Measurements from ENCODE around the gene RPH3AL.

Gene RPH3AL

GRCh38 chr17:352421-353212, at the start of gene RPH3AL:
TSS of gene RPH3AL (minus strand) at chr17:352807. CDS start at chr17:327543, 25,264 bp downstream.
- DNase-seq, result no peak

DNA sequence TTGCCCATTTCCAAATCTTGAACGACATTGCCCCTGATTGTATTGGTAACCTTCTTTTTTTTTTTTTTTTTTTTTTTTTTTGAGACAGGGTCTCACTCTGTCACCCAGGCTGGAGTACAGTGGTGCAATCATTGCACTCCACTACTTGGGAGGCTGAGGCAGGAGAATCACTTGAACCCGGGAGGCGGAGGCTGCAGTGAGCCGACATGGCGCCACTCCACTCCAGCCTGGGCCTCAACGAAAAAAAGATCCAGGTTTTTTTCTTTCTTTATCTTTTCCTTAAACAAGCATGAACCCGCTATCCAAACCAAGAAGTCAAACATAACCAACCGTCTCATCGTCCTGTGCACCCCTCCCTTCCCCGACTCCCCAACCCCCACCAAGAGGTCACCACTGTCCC, 47.6 kb upstream of the RPH3AL start:
- no peak for DNase-seq

DNA sequence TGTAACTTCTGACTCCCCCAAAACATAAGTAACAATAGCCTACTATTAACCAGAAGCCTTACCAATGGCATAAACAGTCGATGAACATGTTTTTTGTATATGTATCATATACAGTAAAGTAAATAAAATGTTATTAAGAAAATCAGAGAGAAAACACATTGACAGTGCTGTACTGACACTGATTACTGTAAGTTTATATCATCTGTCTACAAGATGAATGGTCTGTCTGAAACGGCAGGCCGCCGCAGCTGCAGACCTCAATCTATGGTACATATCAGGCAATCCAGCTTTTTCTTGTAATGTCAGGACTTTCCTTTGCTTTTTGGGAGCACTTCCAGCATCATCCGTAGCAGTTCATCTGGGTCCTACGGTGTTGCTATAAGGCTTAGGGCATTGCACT, 44.2 kb upstream of the RPH3AL start:
- no peak for DNase-seq

GRCh38 chr17:395974-396373, 43.4 kb upstream of the RPH3AL start:
- no peak for DNase-seq

GRCh38 chr17:395179-395578, 42.6 kb upstream of the RPH3AL start:
- DNase-seq, result no peak

GRCh38 chr17:394718-395095, 42.1 kb upstream of the RPH3AL start:
- DNase-seq, result no peak

DNA sequence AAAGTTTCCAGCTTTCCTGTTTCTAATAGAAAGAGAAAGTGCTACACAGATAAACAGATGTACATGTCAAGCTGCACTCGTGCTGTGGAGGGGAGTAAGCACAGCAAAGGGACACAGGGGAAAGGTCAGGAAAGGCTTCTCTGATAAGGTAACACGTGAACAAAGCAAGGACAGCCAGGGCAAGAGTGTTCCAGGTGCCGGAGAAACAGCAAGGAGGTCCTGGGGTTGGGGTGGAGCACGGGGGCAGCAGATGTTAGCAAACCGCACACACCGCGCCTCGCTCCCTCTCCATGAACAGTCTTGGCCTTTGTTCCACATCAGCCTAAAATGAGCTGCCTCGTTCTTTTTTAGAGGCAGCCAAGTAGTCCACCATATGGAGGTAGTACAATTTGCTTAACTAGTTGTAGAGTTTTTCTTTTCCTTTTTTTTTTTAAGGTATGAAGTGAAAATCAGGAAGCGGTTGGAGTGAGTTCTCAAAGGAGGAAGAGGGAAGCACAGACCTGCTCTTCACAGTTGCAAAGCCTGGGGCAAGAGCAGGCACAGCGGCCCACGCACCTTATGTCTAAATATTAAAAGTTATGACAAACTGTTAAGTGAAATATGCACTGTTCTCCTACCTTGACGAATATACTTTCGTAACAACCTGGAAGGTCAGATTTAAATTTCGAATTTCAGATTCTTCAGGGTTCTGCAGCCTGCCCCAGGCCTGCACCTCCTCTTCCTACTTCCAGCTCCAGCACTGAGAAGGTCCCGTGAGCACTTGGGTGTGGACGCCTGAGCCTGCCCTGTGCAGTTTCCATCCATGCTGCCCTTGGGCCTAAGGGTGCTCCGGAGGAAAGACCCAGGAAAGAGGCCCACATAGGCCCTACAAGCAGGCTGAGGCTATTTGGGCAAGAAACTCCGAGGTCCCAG, 41.5 kb upstream of the RPH3AL start:
- no peak for DNase-seq

DNA sequence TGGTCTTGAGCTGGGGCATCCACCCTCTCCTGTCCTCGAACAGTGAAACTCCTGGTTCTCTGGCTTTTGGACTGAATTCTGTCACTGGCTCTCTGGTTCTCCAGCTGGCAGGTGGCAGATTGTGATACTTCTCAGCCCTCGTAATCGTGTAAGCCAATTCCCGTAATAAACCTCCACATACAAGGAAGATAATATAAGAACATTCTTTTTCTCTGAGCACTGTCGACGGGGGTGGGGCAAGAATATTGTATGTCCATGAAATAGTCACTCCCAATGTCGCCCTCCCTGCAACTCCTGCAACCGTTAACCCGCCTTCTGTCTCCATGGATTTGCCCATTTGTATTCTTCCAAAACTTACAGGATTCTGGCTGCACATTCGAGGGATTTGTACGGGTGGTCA, 39.2 kb upstream of the RPH3AL start:
- DNase-seq, result no peak

DNA sequence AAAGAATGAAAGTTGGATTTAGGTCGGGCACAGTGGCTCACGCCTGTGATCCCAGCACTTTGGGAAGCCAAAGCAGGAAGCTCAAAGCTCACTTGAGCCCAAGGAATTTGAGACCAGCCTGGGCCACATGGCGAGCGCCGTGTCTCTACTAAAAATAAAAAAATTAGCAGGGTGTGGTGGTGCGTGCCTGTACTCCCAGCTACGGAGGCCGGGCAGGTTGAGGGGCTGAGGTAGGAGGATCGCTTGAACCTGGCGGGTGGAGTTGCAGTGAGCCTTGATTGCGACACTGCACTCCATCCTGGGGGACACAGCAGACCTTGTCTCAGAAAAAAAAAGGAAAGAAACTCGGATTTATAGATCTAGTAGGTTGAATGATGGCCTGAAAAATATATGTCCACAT, 37.4 kb upstream of the RPH3AL start:
- DNase-seq, result no peak

DNA sequence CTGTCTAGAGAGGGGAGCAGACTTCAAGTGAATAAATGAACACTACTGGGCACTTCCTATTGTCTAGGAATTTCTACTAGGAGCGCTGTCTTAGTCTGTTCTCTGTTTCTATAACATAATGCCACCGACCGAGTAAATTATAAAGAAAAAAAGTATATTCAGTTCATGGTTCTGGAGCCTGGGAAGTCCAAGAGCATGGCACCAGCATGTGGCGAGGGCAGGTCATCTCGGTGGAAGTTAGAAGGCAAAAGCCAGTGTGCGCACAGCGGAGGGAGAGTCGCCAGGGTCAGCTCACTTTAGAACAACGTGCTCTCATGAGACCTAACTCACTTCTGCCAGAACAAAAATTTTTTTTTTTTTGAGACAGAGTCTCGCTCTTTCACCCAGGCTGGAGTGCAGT, 35.5 kb upstream of the RPH3AL start:
- no peak for DNase-seq

- peak in 1 of 2 experiments; percentile 48 for DNase-seq
Measured at GRCh38 chr17:386141-386876, 33.7 kb upstream of the RPH3AL start.

DNA sequence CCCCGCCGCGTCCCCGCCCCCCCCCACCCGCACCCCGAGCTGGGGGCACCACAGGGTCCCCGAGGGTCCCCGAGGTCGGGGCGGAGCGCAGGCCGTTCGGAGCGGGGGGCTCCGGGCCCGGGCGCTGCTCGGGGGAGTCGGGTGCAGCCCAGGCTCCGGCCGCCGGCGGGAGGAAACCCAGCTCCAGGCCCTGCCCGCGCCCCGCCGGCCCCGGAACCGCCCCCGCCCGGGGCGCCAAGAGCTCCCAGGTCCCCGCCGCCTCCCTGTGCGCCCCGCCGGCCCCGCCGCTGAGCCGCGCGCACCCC, 33.2 kb upstream of the RPH3AL start:
- no peak for DNase-seq

- DNase-seq, result no peak
Measured at GRCh38 chr17:385178-385835, 32.7 kb upstream of the RPH3AL start.

GRCh38 chr17:384622-385177, 32.1 kb upstream of the RPH3AL start:
- DNase-seq, result no peak

DNA sequence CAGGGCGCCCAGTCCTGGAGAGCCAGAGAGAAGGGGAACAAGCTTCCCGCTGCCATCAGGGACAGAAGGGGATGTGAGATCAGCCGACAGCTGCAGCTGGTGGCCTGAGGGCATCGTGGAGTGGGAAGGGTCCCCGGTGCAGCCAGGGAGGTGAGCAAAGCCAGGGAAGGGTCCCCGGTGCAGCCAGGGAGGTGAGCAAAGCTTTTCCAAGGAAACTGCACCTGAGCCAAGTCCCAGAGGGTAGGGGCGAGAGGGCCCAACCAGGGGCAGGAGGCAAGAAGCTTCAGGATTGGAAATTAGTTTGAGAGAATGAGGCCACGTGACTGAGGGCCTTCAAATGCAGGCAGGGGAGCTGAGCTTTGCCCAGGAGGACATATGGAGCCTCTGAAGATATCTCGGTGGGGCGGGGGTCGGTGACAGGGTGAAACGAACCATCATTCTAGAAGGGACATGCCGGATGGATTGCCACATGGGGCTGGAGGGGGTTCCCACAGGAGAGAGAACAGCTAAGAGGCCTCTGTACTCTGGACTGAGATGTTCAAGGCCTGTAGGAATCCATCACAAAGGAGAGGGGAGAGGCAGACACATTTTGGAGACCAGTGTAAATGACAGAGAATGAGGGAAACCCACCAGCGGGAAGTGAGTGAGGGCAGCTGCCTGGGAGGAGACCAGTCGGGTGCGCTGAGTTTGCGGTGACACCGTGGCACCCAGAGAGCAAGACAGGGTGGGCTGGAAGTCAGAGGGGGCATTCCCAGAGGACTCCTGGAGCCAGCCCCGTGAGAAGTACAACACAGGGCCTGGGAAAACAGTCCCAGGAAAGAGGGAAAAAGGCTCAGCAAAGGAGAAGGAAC, 31.4 kb upstream of the RPH3AL start:
- no peak for DNase-seq

DNA sequence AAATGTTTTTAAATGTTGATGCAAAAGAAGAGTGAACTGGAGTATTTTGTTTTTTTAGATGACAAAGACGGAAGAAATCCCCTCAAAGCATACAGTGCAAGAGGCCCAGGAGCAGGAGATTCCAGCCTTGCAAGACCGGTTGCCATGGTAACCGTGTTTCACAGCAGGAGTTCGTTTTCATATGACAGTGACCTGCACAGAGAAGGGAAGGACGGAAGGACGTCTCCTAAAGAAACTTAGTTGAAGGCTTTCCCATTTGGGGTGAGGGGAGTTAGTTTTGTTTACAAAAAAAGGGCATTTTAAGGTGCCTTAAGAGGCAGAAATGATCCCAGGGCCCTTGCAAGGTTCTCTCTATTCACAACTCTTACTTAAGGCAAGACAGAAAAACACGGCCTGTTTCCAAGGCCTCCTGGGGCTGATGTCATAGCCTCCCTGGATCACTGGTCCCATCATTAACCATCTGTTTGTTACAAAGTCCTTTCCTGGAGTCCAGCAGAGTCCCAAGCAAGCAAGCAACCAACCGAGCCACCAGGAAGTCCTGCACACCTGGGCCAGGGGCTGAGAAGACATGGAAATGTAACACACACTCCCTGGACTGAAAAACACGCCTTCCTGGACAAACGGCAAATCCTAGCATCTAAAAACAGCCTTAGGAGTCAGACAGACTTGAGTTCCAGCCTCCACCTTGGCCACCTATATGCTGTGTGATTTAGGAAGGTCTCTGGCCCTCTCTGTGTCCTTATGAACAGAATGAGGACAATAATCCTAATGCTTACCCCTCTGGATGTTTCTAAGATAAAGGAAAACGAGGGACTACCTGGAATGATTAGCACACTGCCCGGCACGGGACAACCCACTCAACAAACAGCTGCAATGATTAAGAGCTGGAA, 30.3 kb upstream of the RPH3AL start:
- DNase-seq, result no peak

DNA sequence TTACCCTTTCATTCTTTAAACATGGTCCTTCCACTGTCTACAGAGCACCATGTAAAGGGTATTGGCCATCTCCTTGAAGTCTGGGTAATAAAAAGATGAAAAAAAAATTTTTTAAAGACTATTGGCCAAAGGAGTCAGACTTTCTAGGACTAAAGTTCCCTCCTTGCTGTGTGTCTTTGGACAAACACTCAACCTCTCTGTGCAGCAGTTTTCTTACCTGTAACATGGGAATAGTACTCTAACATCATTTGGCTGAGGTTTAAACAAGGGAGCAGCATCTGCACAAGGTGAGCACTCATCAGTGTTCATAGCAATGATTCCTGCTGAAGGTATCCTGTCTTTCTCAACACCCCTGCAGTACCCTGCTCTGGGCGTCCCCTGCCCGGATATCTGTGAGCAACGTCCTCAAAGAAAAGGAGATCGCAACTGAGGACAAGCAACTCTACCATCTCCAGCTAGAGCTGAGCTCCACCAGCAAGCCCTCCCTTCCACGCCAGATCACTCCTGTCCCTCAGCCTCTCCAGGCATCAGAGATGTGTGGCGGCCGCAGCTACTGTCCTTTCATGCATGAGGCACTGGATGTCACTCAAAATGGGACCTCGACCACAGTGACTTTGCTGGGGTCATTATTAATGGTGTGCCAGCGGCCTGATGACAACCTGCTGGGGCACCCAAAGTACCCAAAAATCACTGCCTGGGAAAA, 29.5 kb upstream of the RPH3AL start:
- no peak for DNase-seq

DNA sequence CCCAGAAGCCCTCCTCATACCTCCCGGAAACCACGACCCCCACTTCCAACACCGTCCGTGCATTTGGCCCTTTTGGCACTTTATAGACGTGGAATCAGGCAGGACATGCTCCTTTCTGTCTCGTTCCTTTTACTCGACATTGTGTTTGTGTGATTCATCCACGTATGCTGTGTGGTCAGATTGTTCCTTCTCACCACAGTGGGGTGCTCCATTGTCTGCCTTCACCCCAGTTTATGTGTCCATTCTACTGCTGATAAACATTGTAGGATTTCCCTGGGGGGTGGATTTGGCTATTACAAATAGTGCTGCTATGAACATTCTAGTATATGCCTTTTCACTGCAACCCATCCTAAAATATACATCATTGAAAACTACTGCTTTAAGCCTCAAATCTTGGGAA, 28.9 kb upstream of the RPH3AL start:
- no peak for DNase-seq

DNA sequence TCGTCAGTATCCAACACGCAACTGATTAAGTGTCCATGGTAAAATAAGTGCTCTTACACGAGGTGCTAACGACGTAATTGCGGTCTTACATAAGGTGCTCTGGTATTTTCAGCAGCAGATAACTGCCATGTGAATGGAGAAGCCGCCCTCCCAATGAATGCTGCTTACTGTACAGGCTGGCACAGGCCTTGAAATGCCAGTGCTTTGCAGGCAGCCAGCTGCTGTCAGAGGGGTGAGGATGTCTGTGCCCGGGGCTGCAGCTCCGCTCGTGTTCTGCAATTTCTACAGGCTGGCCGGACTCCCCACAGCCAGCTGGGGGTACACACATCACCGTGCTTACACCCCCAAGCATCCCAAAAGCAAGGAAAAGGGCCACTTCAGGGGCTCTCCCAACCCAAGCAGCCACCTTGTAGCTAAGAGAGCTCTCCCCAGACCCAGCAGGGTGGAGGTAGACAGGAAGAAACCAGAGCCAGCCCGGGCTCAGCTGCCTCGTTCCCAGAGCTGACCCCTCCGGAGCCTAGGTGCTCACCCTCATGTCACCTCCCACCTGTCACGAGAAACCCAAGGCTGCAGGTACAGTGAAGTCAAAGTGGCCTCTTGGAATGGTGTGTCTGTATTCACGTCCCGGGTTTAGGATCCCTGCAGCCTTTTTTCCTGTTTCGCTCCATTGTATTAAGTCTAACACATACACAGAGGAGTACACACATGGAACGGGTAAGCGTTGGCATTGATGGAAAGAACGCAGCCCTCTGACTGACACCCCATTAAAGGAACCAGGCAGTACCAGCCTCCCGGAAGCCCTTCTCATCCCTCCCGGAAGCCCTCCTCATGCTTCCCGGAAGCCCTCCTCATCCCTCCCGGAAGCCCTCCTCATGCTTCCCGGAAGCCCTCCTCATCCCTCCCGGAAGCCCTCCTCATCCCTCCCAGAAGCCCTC, 27.2 kb upstream of the RPH3AL start:
- no peak for DNase-seq

Data from SW 1271 (cell line).